ENCODE results near the gene CUL5. TPM values are rescaled to one million over a fixed set of nuclear protein-coding genes. Genes with fewer than 3 reads are reported as not detected.
"Not testable (repeated sequence)": the region's sequence is repeated elsewhere in the genome, so short reads cannot be mapped to it uniquely, and the experiment has no call there.

CUL5 gene
- total RNA-seq, 4 donors from 2014 or later, result 40.6 to 83.5 (median 66.5) TPM

- intact Hi-C loops (cut with DNase I; ENCODE audit: low total_unique reads) (no loop called here), in situ Hi-C loops (cut with MboI; ENCODE audit: low sequenced_read_pairs in 4 of 4) (no loop called here)
- no peak overlapping the region for H3K4me3 ChIP-seq
- H3K4me1 ChIP-seq, result peaks cover 25 to 29% of the 10 kb centered on the region in 2 donors
- H3K27me3 ChIP-seq, result no peaks in the 10 kb centered on the region
- TF ChIP-seq POLR2A (IDR thresholded peaks at IDR 0.05), result no peak
- no peak for TF ChIP-seq CTCF (IDR thresholded peaks at IDR 0.05 in 4 of 5, conservative IDR thresholded peaks at IDR 0.05 in 1 of 5)
- H3K9me3 ChIP-seq, result no peaks in the 10 kb centered on the region
- DNase-seq, result no peak
- H3K27ac ChIP-seq, result peak overlapping the region in 3 of 4 donors; percentile 6 to 17 (median 12)
- ATAC-seq, result no peak
- no peaks in the 10 kb centered on the region for H3K36me3 ChIP-seq
These were observed 16.8 kb downstream of the CUL5 start for GRCh38 chr11:108025387-108026080.

- H3K9me3 ChIP-seq, result no peaks in the 10 kb centered on the region
- peaks cover 20 to 22% of the 10 kb centered on the region in 2 donors for H3K4me1 ChIP-seq
- no peak overlapping the region for H3K27ac ChIP-seq
- in situ Hi-C loops (cut with MboI; ENCODE audit: low sequenced_read_pairs in 4 of 4), result no loop called here
- H3K36me3 ChIP-seq, result no peaks in the 10 kb centered on the region
- H3K27me3 ChIP-seq, result no peaks in the 10 kb centered on the region
- intact Hi-C loops (cut with DNase I; ENCODE audit: low total_unique reads), result no loop called here
- no peak overlapping the region for H3K4me3 ChIP-seq
- DNase-seq (no peak), ATAC-seq (no peak)
- no peak for TF ChIP-seq CTCF (IDR thresholded peaks at IDR 0.05 in 4 of 5, conservative IDR thresholded peaks at IDR 0.05 in 1 of 5)
- TF ChIP-seq POLR2A (IDR thresholded peaks at IDR 0.05), result no peak
These were observed 18.4 kb downstream of the CUL5 start for GRCh38 chr11:108027057-108027456.

- ATAC-seq; H3K9me3 ChIP-seq; H3K27me3 ChIP-seq; in situ Hi-C loops (cut with MboI; ENCODE audit: low sequenced_read_pairs in 4 of 4); H3K27ac ChIP-seq; H3K36me3 ChIP-seq; H3K4me3 ChIP-seq; DNase-seq; intact Hi-C loops (cut with DNase I; ENCODE audit: low total_unique reads): not testable (repeated sequence)
- H3K4me1 ChIP-seq, result peaks cover 28 to 35% of the 10 kb centered on the region in 2 donors
These were observed 20.2 kb downstream of the CUL5 start for GRCh38 chr11:108028822-108029441.

- intact Hi-C loops (cut with DNase I; ENCODE audit: low total_unique reads), result loop anchor here (10.0 kb wide), 1 partner anchor 327 kb away; no protein-coding TSS in a partner anchor
- H3K4me3 ChIP-seq; DNase-seq; H3K27me3 ChIP-seq; H3K36me3 ChIP-seq; ATAC-seq; in situ Hi-C loops (cut with MboI; ENCODE audit: low sequenced_read_pairs in 4 of 4); H3K9me3 ChIP-seq; H3K27ac ChIP-seq: not testable (repeated sequence)
- peaks cover 35 to 44% of the 10 kb centered on the region in 2 donors for H3K4me1 ChIP-seq
These were observed 22.9 kb downstream of the CUL5 start for GRCh38 chr11:108031604-108032003.

DNA sequence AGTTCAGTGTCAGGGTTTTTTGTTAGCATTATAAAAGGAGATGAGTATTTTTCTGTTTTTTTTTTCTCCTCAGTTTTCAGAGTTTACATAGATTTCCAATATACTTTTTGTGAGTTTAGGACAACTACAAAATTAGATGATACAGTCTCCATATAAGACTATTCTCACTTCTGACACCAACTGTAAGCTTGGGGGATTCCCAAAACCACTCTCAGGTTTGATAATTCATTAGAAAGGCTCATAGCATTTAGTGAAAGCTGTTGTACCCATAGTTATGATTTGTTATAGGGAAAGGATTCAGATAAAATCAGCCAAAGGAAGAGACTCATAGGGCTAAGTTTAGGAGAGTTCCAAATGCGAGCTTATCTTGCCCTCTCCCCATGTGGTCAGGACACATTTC, 24.1 kb downstream of the CUL5 start:
- Histone ChIP-seq H3K27me3 (no peaks in the 10 kb centered on the region), H3K36me3 (no peaks in the 10 kb centered on the region), H3K4me3 (no peak overlapping the region), H3K27ac (peak overlapping the region in 3 of 4 donors; percentile 4 to 81 (median 75)), H3K9me3 (no peaks in the 10 kb centered on the region), H3K4me1 (peaks cover 41 to 49% of the 10 kb centered on the region in 2 donors)
- ATAC-seq (no peak), DNase-seq (no peak)
- in situ Hi-C loops (cut with MboI; ENCODE audit: low sequenced_read_pairs in 4 of 4), result no loop called here
- TF ChIP-seq CTCF (IDR thresholded peaks at IDR 0.05 in 4 of 5, conservative IDR thresholded peaks at IDR 0.05 in 1 of 5), result no peak
- TF ChIP-seq POLR2A (IDR thresholded peaks at IDR 0.05), result no peak
- intact Hi-C loops (cut with DNase I; ENCODE audit: low total_unique reads), result loop anchor here (10.0 kb wide), 1 partner anchor 328 kb away; no protein-coding TSS in a partner anchor

All from gastrocnemius medialis (tissue), 4 donors.